Measurements from ENCODE around the gene PTPRK. TPM values are rescaled to one million over a fixed set of nuclear protein-coding genes. Genes with fewer than 3 reads are reported as not detected.

The PTPRK gene
- total RNA-seq (2022; extraction: Qiagen RNA extraction) = 12.2 to 16.2 TPM (median 14.1 TPM) in 5 replicates

DNA sequence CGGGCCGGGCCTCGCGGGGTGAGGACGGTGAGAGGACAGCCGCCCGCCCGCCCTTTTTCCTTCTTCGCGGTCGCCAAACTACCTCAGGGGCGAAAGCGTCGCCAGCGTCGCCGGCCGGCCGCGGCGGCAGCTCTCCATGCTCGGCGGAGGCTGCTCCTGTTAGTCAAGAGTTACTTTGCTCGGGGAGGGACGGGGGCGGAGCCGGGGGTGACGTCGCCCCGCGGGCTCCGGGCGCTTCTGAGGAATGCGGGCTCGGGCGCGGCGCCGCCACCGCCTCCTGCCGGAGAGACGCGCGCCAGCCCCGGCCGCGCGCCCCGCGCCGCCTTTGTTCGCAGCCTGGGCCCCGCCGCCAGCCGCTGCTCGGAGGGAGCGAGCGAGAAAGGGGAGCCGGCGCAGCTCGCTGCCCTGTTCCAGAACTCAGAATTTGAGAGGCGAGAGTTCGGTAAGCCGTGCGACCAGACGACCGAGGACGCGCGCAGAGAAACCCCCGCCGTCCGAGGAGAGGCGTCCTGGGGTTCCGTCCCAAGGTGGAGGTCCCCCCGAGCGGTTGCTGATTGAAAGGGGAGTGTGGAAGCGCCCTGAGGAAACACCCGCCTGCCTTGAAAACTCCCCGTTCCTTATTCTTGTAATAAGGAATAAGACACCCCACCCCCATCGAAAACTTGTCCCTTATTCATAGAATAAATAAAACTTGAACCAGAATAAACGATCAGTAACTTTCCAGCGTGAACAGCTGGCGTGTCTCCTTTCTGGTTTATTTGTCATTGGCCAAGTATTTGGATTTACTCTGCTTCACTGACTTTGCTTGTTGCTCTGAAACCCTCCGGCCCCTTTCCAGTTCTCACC lies at the start of gene PTPRK:
Gene PTPRK, minus strand, starts transcription at position 164 of the 846 bp plus-strand sequence. CDS start 241 bp downstream, outside the sequence.

